ENCODE measurements around the gene ZFC3H1.

ZFC3H1 gene

GRCh38 chr12:71684081-71684480 is 20.4 kb upstream of the ZFC3H1 start:
- no peak for DNase-seq (ENCODE audit: low spot score)

GRCh38 chr12:71683633-71684032 is 20.0 kb upstream of the ZFC3H1 start:
- DNase-seq (ENCODE audit: low spot score): no peak

GRCh38 chr12:71682466-71682865 is 18.8 kb upstream of the ZFC3H1 start:
- peak; percentile 31 for DNase-seq (ENCODE audit: low spot score)

GRCh38 chr12:71671816-71672215 is 8.2 kb upstream of the ZFC3H1 start:
- DNase-seq (ENCODE audit: low spot score): no peak

- DNase-seq (ENCODE audit: low spot score): no peak
Measured at GRCh38 chr12:71671311-71671710, 7.7 kb upstream of the ZFC3H1 start.

GRCh38 chr12:71666259-71666658 is 2.6 kb upstream of the ZFC3H1 start:
- no peak for DNase-seq (ENCODE audit: low spot score)

- peak; percentile 19 for DNase-seq (ENCODE audit: low spot score)
Measured at GRCh38 chr12:71665090-71665463, 1.4 kb upstream of the ZFC3H1 start.

- DNase-seq (ENCODE audit: low spot score): peak; percentile 19
Measured at GRCh38 chr12:71664411-71665089, 902 bp upstream of the ZFC3H1 start.

- peak; percentile 74 for DNase-seq (ENCODE audit: low spot score)
Measured at GRCh38 chr12:71662849-71663560, 643 bp downstream of the ZFC3H1 start.

GRCh38 chr12:71661977-71662530 is 1.6 kb downstream of the ZFC3H1 start:
- no peak for DNase-seq (ENCODE audit: low spot score)

GRCh38 chr12:71656740-71657139 is 6.9 kb downstream of the ZFC3H1 start:
- no peak for DNase-seq (ENCODE audit: low spot score)

GRCh38 chr12:71655907-71656306 is 7.7 kb downstream of the ZFC3H1 start:
- DNase-seq (ENCODE audit: low spot score): no peak

GRCh38 chr12:71655495-71655894 is 8.2 kb downstream of the ZFC3H1 start:
- DNase-seq (ENCODE audit: low spot score): no peak

- DNase-seq (ENCODE audit: low spot score): no peak
Measured at GRCh38 chr12:71654200-71654599, 9.4 kb downstream of the ZFC3H1 start.

- no peak for DNase-seq (ENCODE audit: low spot score)
Measured at GRCh38 chr12:71653137-71653536, 10.5 kb downstream of the ZFC3H1 start.

- no peak for DNase-seq (ENCODE audit: low spot score)
Measured at GRCh38 chr12:71652656-71653055, 11.0 kb downstream of the ZFC3H1 start.

GRCh38 chr12:71649401-71649800 is 14.2 kb downstream of the ZFC3H1 start:
- no peak for DNase-seq (ENCODE audit: low spot score)

- no peak for DNase-seq (ENCODE audit: low spot score)
Measured at GRCh38 chr12:71648537-71648936, 15.1 kb downstream of the ZFC3H1 start.

- DNase-seq (ENCODE audit: low spot score): no peak
Measured at GRCh38 chr12:71646512-71646911, 17.1 kb downstream of the ZFC3H1 start.

- no peak for DNase-seq (ENCODE audit: low spot score)
Measured at GRCh38 chr12:71645268-71645667, 18.4 kb downstream of the ZFC3H1 start.

- no peak for DNase-seq (ENCODE audit: low spot score)
Measured at GRCh38 chr12:71642264-71642663, 21.4 kb downstream of the ZFC3H1 start.

- DNase-seq (ENCODE audit: low spot score): no peak
Measured at GRCh38 chr12:71641390-71641789, 22.3 kb downstream of the ZFC3H1 start.

GRCh38 chr12:71640316-71640715 is 23.3 kb downstream of the ZFC3H1 start:
- no peak for DNase-seq (ENCODE audit: low spot score)
